ENCODE results near the gene MORC1.
"Not testable (repeated sequence)": the region's sequence is repeated elsewhere in the genome, so short reads cannot be mapped to it uniquely, and the experiment has no call there.

The MORC1 gene

DNA sequence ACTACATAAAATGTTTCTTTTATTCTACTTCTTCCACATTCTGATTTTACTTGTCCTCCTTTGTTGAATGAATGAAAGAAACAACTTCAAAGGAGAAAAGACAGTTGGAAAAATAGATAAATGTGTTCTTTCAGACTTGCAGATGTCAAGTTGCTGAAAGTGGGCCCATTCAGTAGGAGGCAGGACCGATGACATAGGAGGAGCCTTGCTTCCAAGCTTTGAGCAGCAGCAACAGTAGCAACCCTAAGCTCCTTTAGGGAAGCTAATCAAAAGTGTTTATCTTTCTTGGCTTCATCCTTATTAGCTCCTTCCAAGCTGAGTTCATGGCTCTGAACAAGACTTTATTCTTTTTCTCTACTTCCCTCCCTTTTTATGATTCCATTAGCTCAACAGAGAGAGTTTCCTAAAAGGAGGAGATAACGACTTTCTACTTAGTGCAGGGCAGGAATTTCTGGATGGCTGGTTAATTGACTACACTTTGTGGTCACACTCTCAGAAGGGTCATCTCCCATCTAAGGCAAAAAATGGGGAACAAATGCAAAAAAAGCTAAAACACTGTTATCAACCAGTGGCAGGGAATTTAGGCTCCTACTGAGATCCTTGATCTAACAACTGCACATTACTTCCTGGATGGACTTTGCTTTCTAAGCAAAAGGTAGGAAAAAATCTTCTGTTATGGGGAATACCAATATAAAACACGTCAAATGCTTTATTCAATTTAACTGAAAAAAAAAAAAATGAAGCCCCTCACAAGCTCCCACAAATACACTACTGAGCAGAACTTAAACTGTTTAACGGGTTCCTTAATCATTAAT is 4.8 kb downstream of the MORC1 start:
- DNase-seq (ENCODE audit: low spot score): no peak

DNA sequence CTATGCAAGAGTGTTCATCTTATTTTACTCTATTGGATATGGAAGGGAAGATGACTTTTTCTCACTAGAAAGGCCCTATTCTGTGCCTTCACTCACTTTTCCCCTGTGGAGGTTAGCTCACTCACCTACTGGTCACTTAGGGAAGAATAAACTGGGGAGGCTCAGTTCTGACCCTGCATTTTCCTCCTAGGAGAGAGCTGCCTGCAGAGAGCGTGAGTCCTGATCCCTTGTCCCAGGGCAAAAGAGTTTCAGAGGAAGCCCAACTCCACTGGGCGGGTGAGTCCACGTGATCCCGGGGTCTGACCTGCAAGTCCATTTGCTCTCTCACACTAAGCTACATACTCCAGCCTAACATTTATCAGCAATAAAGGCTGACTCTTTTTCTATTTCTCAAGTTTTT is 8.4 kb downstream of the MORC1 start:
- no peak for DNase-seq (ENCODE audit: low spot score)

DNA sequence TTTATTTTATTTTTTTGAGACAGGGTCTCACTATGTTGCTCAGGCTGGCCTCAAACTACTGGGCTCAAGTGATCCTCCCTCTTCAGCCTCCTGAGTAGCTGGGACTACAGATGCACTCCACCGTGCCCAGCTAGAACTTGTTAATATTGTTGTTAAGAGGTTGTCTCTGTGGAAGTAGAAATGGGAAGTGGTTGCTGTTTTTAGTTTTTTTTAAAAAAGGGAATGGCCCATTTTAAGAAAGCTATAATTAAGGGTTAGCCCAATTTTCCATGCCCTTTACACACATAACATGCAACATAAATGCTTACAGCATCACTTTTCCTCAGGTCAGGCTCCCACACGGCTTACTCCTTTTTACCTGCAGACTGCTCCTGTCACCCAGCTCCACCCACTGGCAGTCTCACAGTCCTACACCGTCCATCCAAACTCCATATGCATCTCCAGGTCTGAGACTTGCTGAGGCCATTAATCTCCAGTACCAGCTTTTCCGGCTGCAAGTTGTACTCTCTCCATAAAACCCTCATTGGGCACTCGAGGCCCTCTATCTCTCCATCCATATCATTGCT is 19.8 kb downstream of the MORC1 start:
- DNase-seq (ENCODE audit: low spot score): peak; percentile 31

- no peak for DNase-seq (ENCODE audit: low spot score)
These were observed 22.8 kb downstream of the MORC1 start for GRCh38 chr3:109095166-109095565.

- DNase-seq (ENCODE audit: low spot score): no peak
These were observed 24.4 kb downstream of the MORC1 start for GRCh38 chr3:109093561-109093960.

- DNase-seq (ENCODE audit: low spot score): no peak
These were observed 26.1 kb downstream of the MORC1 start for GRCh38 chr3:109091846-109092245.

DNA sequence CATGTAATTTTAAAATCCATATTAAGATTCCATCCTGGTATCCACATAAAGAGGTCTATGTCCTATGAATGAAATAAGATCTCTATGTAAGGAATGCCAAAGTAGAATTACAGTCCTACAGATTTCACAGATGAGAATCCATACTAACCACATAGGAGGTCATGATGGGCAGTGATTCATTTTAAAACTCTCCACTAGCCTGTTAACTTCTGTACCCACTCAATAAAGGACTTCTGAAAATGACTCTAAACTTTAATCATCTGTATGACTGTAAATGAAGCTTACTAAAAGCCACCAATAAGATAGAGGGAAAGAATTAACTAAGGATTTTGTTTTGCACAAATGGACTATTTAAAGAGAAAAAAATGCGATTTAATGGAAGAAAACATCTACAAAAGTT is 28.7 kb downstream of the MORC1 start:
- no peak for DNase-seq (ENCODE audit: low spot score)

- DNase-seq (ENCODE audit: low spot score): peak; percentile 14
These were observed 36.0 kb downstream of the MORC1 start for GRCh38 chr3:109081746-109082510.

DNA sequence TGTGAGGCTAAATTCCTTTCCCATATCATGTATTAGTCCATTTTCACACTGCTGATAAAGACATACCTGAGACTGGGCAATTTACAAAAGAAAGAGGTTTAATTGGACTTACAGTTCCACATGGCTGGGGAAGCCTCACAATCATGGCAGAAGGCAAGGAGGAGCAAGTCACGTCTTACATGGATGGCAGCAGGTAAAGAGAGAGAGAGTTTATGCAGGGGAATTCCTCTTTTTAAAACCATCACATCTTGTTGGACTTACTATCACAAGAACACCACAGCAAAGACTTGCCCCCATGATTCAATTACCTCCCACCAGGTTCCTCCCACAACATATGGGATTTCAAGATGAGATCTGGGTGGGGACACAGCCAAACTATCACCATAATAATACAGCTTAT is 37.8 kb downstream of the MORC1 start:
- DNase-seq (ENCODE audit: low spot score): not testable (repeated sequence)

GRCh38 chr3:109073116-109073515 is 44.8 kb downstream of the MORC1 start:
- no peak for DNase-seq (ENCODE audit: low spot score)

GRCh38 chr3:109072194-109072593 is 45.7 kb downstream of the MORC1 start:
- DNase-seq (ENCODE audit: low spot score): no peak

GRCh38 chr3:109071350-109072142 is 46.4 kb downstream of the MORC1 start:
- DNase-seq (ENCODE audit: low spot score): no peak

- no peak for DNase-seq (ENCODE audit: low spot score)
These were observed 47.7 kb downstream of the MORC1 start for GRCh38 chr3:109070211-109070610.

GRCh38 chr3:109066864-109067263 is 51.1 kb downstream of the MORC1 start:
- no peak for DNase-seq (ENCODE audit: low spot score)

DNA sequence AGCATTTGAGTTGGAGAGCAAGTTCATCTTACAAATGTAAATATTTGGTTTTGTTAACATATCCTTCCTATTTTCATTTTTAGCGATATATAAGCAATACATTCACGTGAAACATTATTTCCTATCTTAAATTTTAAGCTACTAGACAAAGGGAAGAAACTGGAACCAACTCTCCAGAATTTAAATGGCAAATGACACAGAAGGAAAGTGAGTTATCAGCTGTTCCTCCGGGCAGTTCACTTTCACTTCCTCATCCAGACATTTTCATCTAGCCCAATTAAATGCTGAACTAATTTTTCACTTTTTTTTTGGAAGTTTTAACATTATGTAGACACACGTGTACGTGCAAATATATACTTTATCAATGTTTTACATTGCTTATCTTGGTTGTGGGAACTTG is 58.7 kb downstream of the MORC1 start:
- no peak for DNase-seq (ENCODE audit: low spot score)

- DNase-seq (ENCODE audit: low spot score): no peak
These were observed 60.3 kb downstream of the MORC1 start for GRCh38 chr3:109057616-109058015.

GRCh38 chr3:109057056-109057455 is 60.9 kb downstream of the MORC1 start:
- no peak for DNase-seq (ENCODE audit: low spot score)

- DNase-seq (ENCODE audit: low spot score): no peak
These were observed 67.3 kb downstream of the MORC1 start for GRCh38 chr3:109050591-109051167.

GRCh38 chr3:109047366-109047765 is 70.6 kb downstream of the MORC1 start:
- DNase-seq (ENCODE audit: low spot score): no peak

DNA sequence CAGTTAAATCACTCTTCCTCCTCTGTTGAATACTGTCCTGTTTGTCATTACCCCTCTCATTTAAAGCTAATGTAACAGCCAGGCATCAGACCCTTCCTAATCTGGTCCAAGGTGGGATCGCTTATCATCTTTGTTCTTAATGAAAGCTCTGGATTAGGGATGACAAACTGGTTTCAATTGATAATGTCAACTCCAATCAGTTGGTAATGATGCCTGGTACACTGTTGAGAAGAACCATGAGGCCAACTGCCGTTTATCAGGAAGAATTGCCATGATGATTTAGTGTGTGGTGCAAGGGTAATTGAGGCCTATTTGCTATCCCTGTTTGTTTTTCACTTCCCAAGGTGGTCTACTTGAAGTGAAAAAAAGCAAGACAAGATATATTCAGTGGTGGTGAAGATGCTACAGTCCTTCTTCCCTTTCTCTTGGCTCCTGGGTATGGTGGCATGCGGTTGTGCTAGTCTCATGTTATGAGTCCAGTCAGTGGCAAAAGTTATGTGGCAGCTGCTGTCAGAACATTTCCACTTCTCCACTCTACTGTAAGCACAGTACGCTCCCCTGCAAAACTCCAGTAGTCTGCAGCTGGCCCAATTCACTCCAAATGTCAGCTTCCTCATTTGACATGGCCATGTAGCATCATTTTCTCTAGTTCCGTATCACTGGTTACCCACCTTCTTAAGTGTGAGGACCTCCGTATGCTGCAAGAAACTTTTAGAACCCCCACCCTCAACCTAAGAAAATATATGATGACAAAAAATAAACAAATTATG is 72.5 kb downstream of the MORC1 start:
- DNase-seq (ENCODE audit: low spot score): no peak

- no peak for DNase-seq (ENCODE audit: low spot score)
These were observed 82.9 kb downstream of the MORC1 start for GRCh38 chr3:109035082-109035481.
